OCI-M2 (cell line): ENCODE data around the gene RSPH9.
A peak's percentile ranks its signal among the peaks of the same experiment; 100 is the strongest.
"Not testable (repeated sequence)": the region's sequence is repeated elsewhere in the genome, so short reads cannot be mapped to it uniquely, and the experiment has no call there.

Experiments used
- DNase-seq: peaks from one replicate; lab custom pipeline; 2025; ENCODE audit not compliant: unreplicated experiment; lab: John Stamatoyannopoulos, UW

The RSPH9 gene

DNA sequence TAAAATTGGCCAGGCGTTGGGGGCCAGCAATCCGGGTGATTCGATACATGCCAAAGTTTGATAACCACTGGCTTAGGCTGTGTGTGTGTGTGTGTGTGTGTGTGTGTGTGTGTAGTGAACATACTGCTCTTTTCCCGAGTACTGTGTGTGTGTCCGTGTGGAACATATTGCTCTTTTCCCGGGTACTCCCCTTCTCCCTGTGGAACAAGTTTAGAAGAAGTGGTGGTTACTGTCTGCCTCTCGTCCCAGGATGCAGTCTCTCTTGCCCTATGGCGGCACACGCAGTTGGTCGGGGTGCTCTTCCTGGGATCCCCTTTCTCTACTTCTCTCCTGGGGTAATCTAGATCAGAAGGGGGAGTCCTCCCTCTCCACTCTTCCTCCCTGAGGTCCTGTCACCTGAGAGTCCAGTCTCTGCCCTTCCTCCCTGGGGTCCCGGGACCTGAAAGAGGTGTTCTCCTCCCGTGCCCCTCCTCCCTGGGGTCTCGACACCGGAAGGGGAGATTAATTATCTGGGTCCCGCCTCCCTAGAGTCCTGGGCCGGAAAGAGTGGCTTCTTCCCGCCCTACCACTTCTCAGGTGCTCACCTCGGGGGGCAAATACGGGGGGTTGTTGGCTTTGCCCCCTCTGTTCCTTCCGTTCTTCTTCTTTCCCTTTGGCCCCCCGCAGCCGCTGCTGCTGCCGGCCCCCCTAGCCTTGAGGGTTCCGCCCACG, 16.3 kb upstream of the RSPH9 start:
- no peak for DNase-seq

- peak; percentile 77 for DNase-seq
Observed at GRCh38 chr6:43629104-43629504, 15.7 kb upstream of the RSPH9 start, which contains the start of gene GTPBP2. GTPBP2 (minus strand) TSS chr6:43629264; CDS start chr6:43629162, 102 bp downstream.

- DNase-seq: peak; percentile 97
Observed at GRCh38 chr6:43629505-43630300, 15.1 kb upstream of the RSPH9 start.

DNA sequence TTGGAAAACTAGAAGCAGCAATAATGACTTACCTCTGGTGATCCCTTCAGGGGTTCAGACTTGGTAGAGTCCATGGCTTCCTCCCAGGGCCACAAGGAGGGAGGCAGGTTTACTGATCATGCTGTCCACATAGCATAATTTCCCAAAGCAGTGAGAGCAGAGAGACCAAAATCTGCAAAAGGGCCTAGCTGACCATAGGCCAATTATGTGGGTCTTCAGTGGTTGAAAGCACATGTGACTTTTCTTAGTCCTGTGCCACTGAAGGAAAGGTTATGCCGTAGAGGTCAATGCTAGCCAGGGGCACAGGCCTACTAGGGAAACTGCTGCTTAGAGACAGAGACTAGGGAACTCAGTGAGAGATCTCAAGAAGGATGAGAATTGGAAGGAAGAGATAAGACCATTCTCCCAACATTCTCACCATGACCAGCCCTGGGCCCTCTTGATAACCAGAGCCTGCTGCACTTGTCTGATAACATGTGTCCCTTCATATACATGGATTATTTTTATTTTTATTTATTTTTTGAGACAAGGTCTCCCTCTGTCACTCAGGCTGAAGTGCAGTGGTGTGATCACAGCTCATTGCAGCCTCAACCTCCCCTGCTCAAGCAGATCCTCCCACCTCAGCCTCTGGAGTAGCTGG, 13.7 kb upstream of the RSPH9 start:
- DNase-seq: peak; percentile 88

- DNase-seq: not testable (repeated sequence)
Observed at GRCh38 chr6:43633002-43633401, 11.8 kb upstream of the RSPH9 start.

DNA sequence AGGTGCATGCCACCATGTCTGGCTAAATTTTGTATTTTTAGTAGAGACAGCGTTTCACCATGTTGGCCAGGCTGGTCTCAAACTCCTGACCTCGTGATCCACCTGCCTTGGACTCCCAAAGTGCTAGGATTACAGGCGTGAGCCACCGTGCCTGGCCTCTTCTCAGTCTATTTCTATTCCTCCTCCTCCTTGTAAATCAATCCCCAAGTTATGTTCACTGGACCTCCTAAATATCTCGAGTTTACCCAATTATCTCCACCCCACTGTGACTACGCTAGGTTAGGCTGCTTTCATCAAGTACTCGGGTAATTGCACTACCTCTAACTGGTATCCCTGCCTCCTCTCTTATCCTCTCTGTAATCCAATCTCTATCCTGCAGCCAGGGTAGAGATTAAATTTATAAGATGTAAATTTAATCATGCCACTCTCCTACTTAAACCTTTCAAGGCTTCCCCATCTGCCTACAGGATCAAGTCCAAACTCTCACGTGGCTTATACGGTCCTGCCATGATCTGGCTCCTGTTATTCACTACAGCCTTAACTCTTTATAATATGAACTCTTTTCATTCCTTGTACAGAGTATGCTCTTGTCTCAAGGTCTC, 10.0 kb upstream of the RSPH9 start:
- DNase-seq: no peak

DNA sequence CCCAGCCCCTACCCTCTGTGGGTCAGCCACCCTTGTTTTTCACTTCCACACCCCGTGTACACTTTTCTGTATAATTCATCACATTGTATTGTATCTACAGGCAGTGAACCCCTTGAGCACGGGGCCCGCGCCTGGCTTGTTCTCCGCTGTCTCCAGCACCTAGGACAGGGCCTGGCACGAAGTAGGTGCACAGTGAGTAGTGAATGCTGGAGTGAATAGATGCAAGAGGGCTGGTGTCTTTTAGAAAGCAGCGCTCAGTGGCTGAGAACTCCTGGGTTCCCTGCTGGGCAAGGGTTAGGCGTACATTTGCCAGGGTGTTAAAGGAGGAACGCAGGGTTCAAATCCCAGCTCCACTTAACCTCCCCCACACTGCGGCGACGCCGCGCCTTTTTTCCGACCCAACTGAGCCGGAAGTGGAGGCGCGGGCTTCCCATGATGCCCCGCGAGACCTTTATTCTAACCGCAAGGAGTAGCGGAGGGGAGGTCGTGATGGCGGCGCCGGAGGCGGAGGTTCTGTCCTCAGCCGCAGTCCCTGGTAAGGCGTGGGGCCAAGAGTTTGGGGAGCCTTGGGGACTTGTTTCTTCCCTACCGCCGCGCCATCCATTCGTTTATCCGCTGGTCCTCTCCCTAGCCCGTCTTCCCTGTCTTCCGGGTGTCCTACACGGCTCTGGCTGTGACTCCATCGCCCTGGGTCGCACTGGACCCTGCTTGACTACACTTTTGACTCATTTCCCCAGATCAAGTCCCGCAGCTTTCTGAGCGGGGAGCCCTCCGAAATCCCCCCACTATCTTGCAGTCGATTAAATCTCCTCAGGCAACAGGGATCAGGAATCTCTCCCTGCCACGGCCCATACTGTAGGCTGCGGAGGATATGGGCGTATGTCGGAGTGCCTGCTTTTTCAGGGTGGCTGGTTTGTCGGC, 9.2 kb upstream of the RSPH9 start, which contains the start of gene MAD2L1BP:
Gene MAD2L1BP, plus strand, starts transcription at position 454 of the 921 bp plus-strand sequence. Its CDS starts 36 bp downstream, at position 490.
- DNase-seq: peak; percentile 71

DNA sequence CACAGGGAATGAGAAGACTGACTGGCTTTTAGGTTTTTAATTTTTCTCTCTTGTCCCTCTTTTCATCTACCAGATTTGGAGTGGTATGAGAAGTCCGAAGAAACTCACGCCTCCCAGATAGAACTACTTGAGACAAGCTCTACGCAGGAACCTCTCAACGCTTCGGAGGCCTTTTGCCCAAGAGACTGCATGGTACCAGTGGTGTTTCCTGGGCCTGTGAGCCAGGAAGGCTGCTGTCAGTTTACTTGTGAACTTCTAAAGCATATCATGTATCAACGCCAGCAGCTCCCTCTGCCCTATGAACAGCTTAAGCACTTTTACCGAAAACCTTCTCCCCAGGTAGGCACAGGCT, 8.6 kb upstream of the RSPH9 start:
- DNase-seq: no peak

- peak; percentile 66 for DNase-seq
Observed at GRCh38 chr6:43639984-43640800, 4.6 kb upstream of the RSPH9 start.

DNA sequence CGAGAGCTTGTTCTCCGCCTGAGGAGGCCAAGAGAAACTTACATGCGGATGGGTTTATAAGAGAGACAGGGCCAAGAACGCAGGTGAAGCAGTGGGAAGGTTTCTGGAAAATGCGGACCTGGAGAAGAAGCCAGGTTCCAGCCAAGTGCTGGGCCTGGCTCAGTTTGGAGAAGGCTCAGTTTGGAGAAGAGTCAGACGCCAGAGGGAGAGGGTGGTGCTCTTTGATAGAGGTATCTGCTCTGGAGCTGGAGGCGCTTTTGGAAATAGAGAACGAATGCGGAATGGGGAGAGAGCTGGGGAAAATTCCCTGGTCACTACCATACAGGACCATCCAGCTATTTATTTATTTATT, 753 bp downstream of the RSPH9 start:
- DNase-seq: no peak

GRCh38 chr6:43647613-43648012, 2.8 kb downstream of the RSPH9 start:
- no peak for DNase-seq

- no peak for DNase-seq
Observed at GRCh38 chr6:43648248-43648647, 3.4 kb downstream of the RSPH9 start.

DNA sequence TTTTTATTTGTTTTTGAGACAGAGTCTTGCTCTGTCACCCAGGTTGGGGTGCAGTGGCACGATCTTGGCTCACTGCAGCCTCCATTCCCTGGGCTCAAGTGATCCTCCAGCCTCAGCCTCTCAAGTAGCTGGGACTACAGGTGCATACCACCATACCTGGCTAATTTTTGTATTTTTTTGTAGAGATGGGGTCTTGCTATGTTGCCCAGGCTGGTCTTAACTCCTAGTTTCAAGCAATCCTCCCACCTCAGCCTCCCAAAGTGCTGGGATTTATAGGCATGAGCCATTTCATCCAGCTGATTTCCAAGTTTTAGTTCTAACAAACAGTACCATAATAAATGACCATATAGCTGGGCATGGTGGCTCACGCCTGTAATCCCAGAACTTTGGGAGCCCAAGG, 8.0 kb downstream of the RSPH9 start:
- DNase-seq: not testable (repeated sequence)

GRCh38 chr6:43657221-43657802, 12.5 kb downstream of the RSPH9 start:
- no peak for DNase-seq

DNA sequence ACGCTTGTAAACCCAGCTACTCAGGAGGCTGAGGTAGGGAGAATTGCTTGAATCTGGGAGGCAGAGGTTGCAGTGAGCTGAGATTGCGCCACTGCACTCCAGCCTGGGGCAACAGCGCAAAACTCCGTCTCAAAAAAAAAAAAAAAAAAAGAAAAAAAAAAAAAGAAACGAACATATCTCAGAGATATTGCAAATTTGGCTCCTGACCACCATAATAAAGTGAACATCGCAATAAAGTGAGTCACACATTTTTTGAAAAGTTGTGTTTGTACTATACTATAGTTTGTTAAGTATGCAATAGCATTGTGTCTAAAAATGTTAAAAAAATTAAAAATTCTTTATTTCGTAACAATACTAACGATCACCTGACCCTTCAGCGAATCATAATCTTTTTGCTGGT, 13.3 kb downstream of the RSPH9 start:
- DNase-seq: no peak

GRCh38 chr6:43662948-43663347, 18.1 kb downstream of the RSPH9 start:
- DNase-seq: not testable (repeated sequence)

- no peak for DNase-seq
Observed at GRCh38 chr6:43665376-43665775, 20.5 kb downstream of the RSPH9 start.

GRCh38 chr6:43666196-43666920, 21.5 kb downstream of the RSPH9 start:
- no peak for DNase-seq
